GM23248 (cell line): ENCODE measurements around the gene PPP2R5D. TPM values are rescaled to one million over a fixed set of nuclear protein-coding genes. Genes with fewer than 3 reads are reported as not detected.

Source experiments
- DNase-seq: peaks from one replicate; pipeline ENCODE4 v3.0.0-alpha.2; 2015
- H2AFZ ChIP-seq: fragments of 200-600 bp; sonication (generic); 2 replicates; pipeline ENCODE4 v1.6.1; 2016; ENCODE audit warnings: antibody characterized with exemption
- H3F3A ChIP-seq: fragments of 200-600 bp; sonication (generic); 2 replicates; pipeline ENCODE4 v1.6.1; 2016; ENCODE audit warnings: mild to moderate bottlenecking, antibody characterized with exemption, mixed run types; ENCODE audit not compliant: insufficient read depth
- H3K27ac ChIP-seq: fragments of 200-600 bp; sonication (generic); 2 replicates; pipeline ENCODE4 v1.5.1; 2016; ENCODE audit warnings: mild to moderate bottlenecking
- H3K27me3 ChIP-seq: fragments of 200-600 bp; sonication (generic); replicated peaks from 2 replicates; pipeline ENCODE4 v1.6.1; 2016; ENCODE audit warnings: mild to moderate bottlenecking; ENCODE audit not compliant: insufficient read depth
- H3K36me3 ChIP-seq: fragments of 200-600 bp; sonication (generic); 2 replicates; pipeline ENCODE4 v1.6.1; 2016; ENCODE audit warnings: low read depth, mild to moderate bottlenecking
- H3K4me1 ChIP-seq: fragments of 200-600 bp; sonication (generic); 2 replicates; pipeline ENCODE4 v1.6.1; 2016; ENCODE audit warnings: mild to moderate bottlenecking; ENCODE audit not compliant: insufficient read depth
- H3K4me2 ChIP-seq: fragments of 200-600 bp; sonication (generic); one replicate; pipeline ENCODE4 v1.6.1; 2016; ENCODE audit warnings: mild to moderate bottlenecking; ENCODE audit not compliant: unreplicated experiment
- H3K4me3 ChIP-seq: fragments of 200-600 bp; sonication (generic); 2 replicates; pipeline ENCODE4 v1.5.1; 2016; ENCODE audit warnings: mild to moderate bottlenecking
- H3K79me2 ChIP-seq: fragments of 200-600 bp; sonication (generic); 2 replicates; pipeline ENCODE4 v1.6.1; 2016; ENCODE audit warnings: mild to moderate bottlenecking; ENCODE audit not compliant: insufficient read depth
- H3K9ac ChIP-seq: fragments of 200-600 bp; sonication (generic); 2 replicates; pipeline ENCODE4 v1.6.1; 2016; ENCODE audit warnings: mild to moderate bottlenecking
- H3K9me2 ChIP-seq: fragments of 200-600 bp; sonication (generic); 2 replicates; pipeline ENCODE4 v1.6.1; 2016; ENCODE audit warnings: mixed run types, mild to moderate bottlenecking, moderate library complexity; ENCODE audit not compliant: insufficient read depth
- H3K9me3 ChIP-seq: fragments of 200-600 bp; sonication (generic); one replicate; pipeline ENCODE4 v1.6.1; 2017; ENCODE audit warnings: low read depth
- H4K20me1 ChIP-seq: fragments of 200-600 bp; sonication (generic); 2 replicates; pipeline ENCODE4 v1.6.0; 2016; ENCODE audit not compliant: insufficient read depth
- EZH2 ChIP-seq: fragments of 200-600 bp; sonication (generic); IDR thresholded peaks from 2 replicates; pipeline ENCODE4 v1.6.1; 2018; ENCODE audit warnings: antibody characterized with exemption, mild to moderate bottlenecking; ENCODE audit not compliant: insufficient read depth, poor library complexity, severe bottlenecking
- EZH2phosphoT487 ChIP-seq: fragments of 200-600 bp; sonication (generic); IDR thresholded peaks from 2 replicates; pipeline ENCODE4 v1.6.1; 2018; ENCODE audit warnings: antibody characterized with exemption, moderate library complexity, mild to moderate bottlenecking, low read depth; ENCODE audit not compliant: insufficient read depth
- WGBS, 2 experiments: methylation state at CpG; one replicate each; pipeline ENCODE4 v1.1.6; 2015 to 2017; ENCODE audit warnings: low lambda C conversion rate in 2 of 2, low coverage in 1 of 2; ENCODE audit errors: missing lambda C conversion rate in 2 of 2; 5-methylcytosine and 5-hydroxymethylcytosine counted together
- in situ Hi-C: fragments of 300-500 bp; cut with MboI; formaldehyde crosslinking; loops from 2 replicates; pipeline ENCODE4 v1.15.0; 2020
- polyA plus RNA-seq: library from polyadenylated mRNA; unstranded; fragments of >200 nt; fragmentation: Nextera tagmentation; extraction: Ambion mirVana; gene quantifications from 2 replicates; pipeline ENCODE4 v1.2.1, GENCODE V29; 2016
- total RNA-seq: library from RNA; depleted of rRNA; stranded (reverse); fragments of >200 nt; shearing (Covaris generic); gene quantifications from 2 replicates; pipeline ENCODE4 v1.2.3, GENCODE V29; 2014

Gene PPP2R5D
- total and polyA plus RNA-seq, 2 experiments from 2014 or later = 40.7 to 42.7 TPM

GRCh38 chr6:43016176-43016942 is 32.0 kb downstream of the PPP2R5D start:
- H3K4me2 ChIP-seq = peak overlapping the region; percentile 25
- H3K27ac ChIP-seq = no peak overlapping the region
- DNase-seq = no peak
- no peaks in the 10 kb centered on the region for H3K9me3 ChIP-seq
- TF ChIP-seq EZH2phosphoT487 = no peak
- TF ChIP-seq EZH2 = no peak
- WGBS, 2 experiments = 63 to 64% methylated on average over 7 of the region's 7 CpGs
- H3K9me2 ChIP-seq = no peaks in the 10 kb centered on the region
- peak overlapping the region; percentile 9; the same call in 1 of the 2 replicates for H3K4me3 ChIP-seq
- H3K4me1 ChIP-seq = peaks cover 38% of the 10 kb centered on the region
- H4K20me1 ChIP-seq = no peaks in the 10 kb centered on the region; the same call in 1 of the 2 replicates
- peak overlapping the region; percentile 58 for H3K9ac ChIP-seq
- peaks cover 28% of the 10 kb centered on the region; the same call in 1 of the 2 replicates for H3K36me3 ChIP-seq
- no peak overlapping the region for H2AFZ ChIP-seq
- peaks cover 42% of the 10 kb centered on the region for H3F3A ChIP-seq
- in situ Hi-C loops = no loop called here
- no peaks in the 10 kb centered on the region for H3K27me3 ChIP-seq
- peaks cover 86% of the 10 kb centered on the region for H3K79me2 ChIP-seq

GRCh38 chr6:43016943-43017334 is 32.6 kb downstream of the PPP2R5D start:
- Histone ChIP-seq H3K4me1 (peaks cover 34% of the 10 kb centered on the region), H3K27me3 (no peaks in the 10 kb centered on the region), H3K9me3 (no peaks in the 10 kb centered on the region), H3F3A (peaks cover 42% of the 10 kb centered on the region), H3K4me2 (no peak overlapping the region), H3K4me3 (peak overlapping the region; percentile 9; the same call in 1 of the 2 replicates), H3K9me2 (no peaks in the 10 kb centered on the region), H3K36me3 (peaks cover 25% of the 10 kb centered on the region; the same call in 1 of the 2 replicates), H4K20me1 (no peaks in the 10 kb centered on the region; the same call in 1 of the 2 replicates), H2AFZ (no peak overlapping the region), H3K79me2 (peaks cover 84% of the 10 kb centered on the region), H3K27ac (no peak overlapping the region), H3K9ac (peak overlapping the region; percentile 58)
- 85 to 93% methylated on average over 12 of the region's 12 CpGs for WGBS, 2 experiments
- TF ChIP-seq EZH2 = no peak
- TF ChIP-seq EZH2phosphoT487 = no peak
- in situ Hi-C loops = no loop called here
- DNase-seq = no peak

- no peaks in the 10 kb centered on the region for H3K9me3 ChIP-seq
- no peaks in the 10 kb centered on the region; the same call in 1 of the 2 replicates for H4K20me1 ChIP-seq
- peaks cover 35% of the 10 kb centered on the region for H3F3A ChIP-seq
- H3K4me3 ChIP-seq = no peak overlapping the region
- peaks cover 88% of the 10 kb centered on the region for H3K79me2 ChIP-seq
- H3K27me3 ChIP-seq = no peaks in the 10 kb centered on the region
- in situ Hi-C loops = no loop called here
- 90 to 96% methylated on average over 2 of the region's 2 CpGs for WGBS, 2 experiments
- no peaks in the 10 kb centered on the region for H3K9me2 ChIP-seq
- no peak overlapping the region for H3K4me2 ChIP-seq
- no peak overlapping the region for H3K27ac ChIP-seq
- TF ChIP-seq EZH2phosphoT487 (no peak), EZH2 (no peak)
- H3K4me1 ChIP-seq = peaks cover 23% of the 10 kb centered on the region
- H3K9ac ChIP-seq = no peak overlapping the region
- peaks cover 25% of the 10 kb centered on the region; the same call in 1 of the 2 replicates for H3K36me3 ChIP-seq
- H2AFZ ChIP-seq = no peak overlapping the region
- DNase-seq = no peak
Observed at GRCh38 chr6:43019152-43019551, 34.8 kb downstream of the PPP2R5D start.

- H3K27me3 ChIP-seq = no peaks in the 10 kb centered on the region
- in situ Hi-C loops = no loop called here
- peaks cover 40% of the 10 kb centered on the region for H3F3A ChIP-seq
- H3K9me2 ChIP-seq = no peaks in the 10 kb centered on the region
- peaks cover 23% of the 10 kb centered on the region for H3K4me1 ChIP-seq
- peak overlapping the region; percentile 68 for H3K27ac ChIP-seq
- H3K79me2 ChIP-seq = peaks cover 87% of the 10 kb centered on the region
- H2AFZ ChIP-seq = no peak overlapping the region
- peaks cover 30% of the 10 kb centered on the region; the same call in 1 of the 2 replicates for H3K36me3 ChIP-seq
- TF ChIP-seq EZH2 = no peak
- no peak for TF ChIP-seq EZH2phosphoT487
- WGBS, 2 experiments = 92 to 95% methylated on average over 3 of the region's 3 CpGs
- H3K4me2 ChIP-seq = no peak overlapping the region
- H4K20me1 ChIP-seq = no peaks in the 10 kb centered on the region; the same call in 1 of the 2 replicates
- no peaks in the 10 kb centered on the region for H3K9me3 ChIP-seq
- no peak for DNase-seq
- H3K4me3 ChIP-seq = no peak overlapping the region
- no peak overlapping the region; the same call in 1 of the 2 replicates for H3K9ac ChIP-seq
Observed at GRCh38 chr6:43020052-43020705, 35.8 kb downstream of the PPP2R5D start.
